Neural cell (in vitro differentiated cells): ENCODE results near the gene SEC24C.

Experiments used
- EP300 ChIP-seq: fragments of 450-650 bp; conservative IDR thresholded peaks from 2 replicates; pipeline ENCODE4 v1.6.1; 2014; ENCODE audit warnings: antibody characterized with exemption, mild to moderate bottlenecking, moderate library complexity; ENCODE audit not compliant: poor library complexity, severe bottlenecking
- EZH2 ChIP-seq: fragments of 200-600, 300-800 bp; shearing (Covaris generic), sonication (generic); IDR thresholded peaks from 2 replicates; pipeline ENCODE4 v1.6.1; 2014; ENCODE audit warnings: antibody characterized with exemption, low read length, borderline replicate concordance, mild to moderate bottlenecking; ENCODE audit not compliant: insufficient read depth, poor library complexity, severe bottlenecking
- MXI1 ChIP-seq: fragments of 450-650 bp; conservative IDR thresholded peaks from 2 replicates; pipeline ENCODE4 v1.6.1; 2014; ENCODE audit warnings: antibody characterized with exemption, mild to moderate bottlenecking; ENCODE audit not compliant: poor library complexity, severe bottlenecking
- POLR2AphosphoS5 ChIP-seq: IDR thresholded peaks from 2 replicates; pipeline ENCODE4 v1.6.1; 2012
- RAD21 ChIP-seq: fragments of 450-650 bp; conservative IDR thresholded peaks from 2 replicates; pipeline ENCODE4 v1.6.1; 2014; ENCODE audit warnings: antibody characterized with exemption, mild to moderate bottlenecking, moderate library complexity
- REST ChIP-seq: IDR thresholded peaks from 2 replicates; pipeline ENCODE4 v1.6.1; 2012; ENCODE audit warnings: borderline replicate concordance
- SMC3 ChIP-seq: fragments of 450-650 bp; conservative IDR thresholded peaks from 2 replicates; pipeline ENCODE4 v1.6.1; 2014; ENCODE audit warnings: antibody characterized with exemption, mild to moderate bottlenecking, moderate library complexity; ENCODE audit not compliant: poor library complexity
- TAF1 ChIP-seq: IDR thresholded peaks from 2 replicates; pipeline ENCODE4 v1.6.1; 2012; ENCODE audit warnings: low read depth
- TF ChIP-seq, protein P1 (sequence below): fragments of 450-650 bp; IDR thresholded peaks from 2 replicates; pipeline ENCODE4 v1.5.1; 2014; ENCODE audit warnings: antibody characterized with exemption, mild to moderate bottlenecking, moderate library complexity; ENCODE audit not compliant: poor library complexity, severe bottlenecking

- TF ChIP-seq REST: no peak
- no peak for TF ChIP-seq EZH2
- TF ChIP-seq, protein P1, sequence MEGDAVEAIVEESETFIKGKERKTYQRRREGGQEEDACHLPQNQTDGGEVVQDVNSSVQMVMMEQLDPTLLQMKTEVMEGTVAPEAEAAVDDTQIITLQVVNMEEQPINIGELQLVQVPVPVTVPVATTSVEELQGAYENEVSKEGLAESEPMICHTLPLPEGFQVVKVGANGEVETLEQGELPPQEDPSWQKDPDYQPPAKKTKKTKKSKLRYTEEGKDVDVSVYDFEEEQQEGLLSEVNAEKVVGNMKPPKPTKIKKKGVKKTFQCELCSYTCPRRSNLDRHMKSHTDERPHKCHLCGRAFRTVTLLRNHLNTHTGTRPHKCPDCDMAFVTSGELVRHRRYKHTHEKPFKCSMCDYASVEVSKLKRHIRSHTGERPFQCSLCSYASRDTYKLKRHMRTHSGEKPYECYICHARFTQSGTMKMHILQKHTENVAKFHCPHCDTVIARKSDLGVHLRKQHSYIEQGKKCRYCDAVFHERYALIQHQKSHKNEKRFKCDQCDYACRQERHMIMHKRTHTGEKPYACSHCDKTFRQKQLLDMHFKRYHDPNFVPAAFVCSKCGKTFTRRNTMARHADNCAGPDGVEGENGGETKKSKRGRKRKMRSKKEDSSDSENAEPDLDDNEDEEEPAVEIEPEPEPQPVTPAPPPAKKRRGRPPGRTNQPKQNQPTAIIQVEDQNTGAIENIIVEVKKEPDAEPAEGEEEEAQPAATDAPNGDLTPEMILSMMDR: no peak
- TF ChIP-seq TAF1: no peak
- TF ChIP-seq MXI1: no peak
- no peak for TF ChIP-seq RAD21
- no peak for TF ChIP-seq POLR2AphosphoS5
- no peak for TF ChIP-seq EP300
- TF ChIP-seq SMC3: no peak
These were observed 73.0 kb downstream of the SEC24C start for GRCh38 chr10:73816917-73817729.
